Mucosa of descending colon (tissue), 3 donors: ENCODE measurements around the gene TCN2. TPM values are rescaled to one million over a fixed set of nuclear protein-coding genes. Genes with fewer than 3 reads are reported as not detected.
"Not testable (repeated sequence)": the region's sequence is repeated elsewhere in the genome, so short reads cannot be mapped to it uniquely, and the experiment has no call there.

Experiments
- ATAC-seq: fragments of 200-7000 bp; cut with Tn5 transposase; one replicate; pipeline ENCODE4 v1.9.1; 2020; ENCODE audit warnings: mild to moderate bottlenecking, moderate library complexity
- DNase-seq, 3 donors: peaks; one replicate each; pipeline ENCODE4 v3.0.0-alpha.2; 2020
- H3K36me3 ChIP-seq: fragments of 200-600 bp; one replicate; pipeline ENCODE4 v1.8.0; 2021; ENCODE audit warnings: low read depth, mild to moderate bottlenecking
- H3K4me1 ChIP-seq: fragments of 200-600 bp; one replicate; pipeline ENCODE4 v1.8.0; 2021; ENCODE audit warnings: low read depth, mild to moderate bottlenecking
- H3K4me3 ChIP-seq: fragments of 200-600 bp; one replicate; pipeline ENCODE4 v1.8.0; 2021; ENCODE audit warnings: mild to moderate bottlenecking
- H3K9me3 ChIP-seq: fragments of 200-600 bp; one replicate; pipeline ENCODE4 v1.8.0; 2021; ENCODE audit warnings: mild to moderate bottlenecking
- intact Hi-C, 2 donors: fragments of 100-400 bp; cut with DNase I in 1 of 2; cut with micrococcal nuclease in 1 of 2; formaldehyde crosslinking; loops; one replicate each; pipeline versions ENCODE4 v1.11.0 to v1.11.1; 2022; cut with DNase I, micrococcal nuclease
- total RNA-seq, 3 donors: library from RNA; stranded (reverse); fragmentation: NEBNext Ultra II Directional in 2 of 3; extraction: Animal tissue kit (Norgen Biotek cat#: 25700) in 2 of 3; gene quantifications; one replicate each; pipeline versions ENCODE4 v1.2.1 to v1.2.4, GENCODE V29; 2021 to 2023
- TF ChIP-seq, protein P1 (sequence below): fragments of 200-600 bp; IDR thresholded peaks from one replicate; pipeline ENCODE4 v1.8.0; 2022; ENCODE audit warnings: antibody characterized with exemption, mild to moderate bottlenecking
- donor health status: DM: no; HTN: no; CAD: no; lungs with moderate emphysema.
- donor health status: DM: no; HTN: no; CAD: no.
- donor health status: DM: no; HTN: yes; CAD: no.

TCN2 gene
- total RNA-seq, 3 donors from 2014 or later: 23.3 to 43.7 (median 40.2) TPM

DNA sequence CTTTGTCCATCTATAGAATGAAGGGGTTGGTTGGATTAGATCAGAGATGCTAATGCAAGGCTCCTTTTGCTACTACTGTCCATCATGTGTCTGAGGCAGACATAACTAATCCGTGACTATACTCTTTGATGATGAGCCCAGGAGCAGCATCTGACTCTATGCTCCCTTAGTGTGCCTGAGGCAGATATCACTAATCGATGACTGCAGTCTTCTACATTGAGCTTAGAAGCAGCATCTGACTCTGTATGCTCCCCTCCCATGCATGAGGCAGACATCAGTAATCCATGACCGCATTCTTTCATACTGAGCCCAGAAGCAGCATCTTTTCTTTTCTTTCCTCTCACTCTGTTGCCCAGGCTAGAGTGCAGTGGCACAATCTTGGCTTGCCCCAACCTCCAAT, 4.2 kb downstream of the TCN2 start:
- DNase-seq: no peak
- H3K4me3 ChIP-seq: no peak overlapping the region
- H3K36me3 ChIP-seq: no peaks in the 10 kb centered on the region
- intact Hi-C loops: no loop called here
- no peaks in the 10 kb centered on the region for H3K9me3 ChIP-seq
- ATAC-seq: no peak
- peaks cover 30% of the 10 kb centered on the region for H3K4me1 ChIP-seq
- TF ChIP-seq, protein P1, sequence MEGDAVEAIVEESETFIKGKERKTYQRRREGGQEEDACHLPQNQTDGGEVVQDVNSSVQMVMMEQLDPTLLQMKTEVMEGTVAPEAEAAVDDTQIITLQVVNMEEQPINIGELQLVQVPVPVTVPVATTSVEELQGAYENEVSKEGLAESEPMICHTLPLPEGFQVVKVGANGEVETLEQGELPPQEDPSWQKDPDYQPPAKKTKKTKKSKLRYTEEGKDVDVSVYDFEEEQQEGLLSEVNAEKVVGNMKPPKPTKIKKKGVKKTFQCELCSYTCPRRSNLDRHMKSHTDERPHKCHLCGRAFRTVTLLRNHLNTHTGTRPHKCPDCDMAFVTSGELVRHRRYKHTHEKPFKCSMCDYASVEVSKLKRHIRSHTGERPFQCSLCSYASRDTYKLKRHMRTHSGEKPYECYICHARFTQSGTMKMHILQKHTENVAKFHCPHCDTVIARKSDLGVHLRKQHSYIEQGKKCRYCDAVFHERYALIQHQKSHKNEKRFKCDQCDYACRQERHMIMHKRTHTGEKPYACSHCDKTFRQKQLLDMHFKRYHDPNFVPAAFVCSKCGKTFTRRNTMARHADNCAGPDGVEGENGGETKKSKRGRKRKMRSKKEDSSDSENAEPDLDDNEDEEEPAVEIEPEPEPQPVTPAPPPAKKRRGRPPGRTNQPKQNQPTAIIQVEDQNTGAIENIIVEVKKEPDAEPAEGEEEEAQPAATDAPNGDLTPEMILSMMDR: no peak

DNA sequence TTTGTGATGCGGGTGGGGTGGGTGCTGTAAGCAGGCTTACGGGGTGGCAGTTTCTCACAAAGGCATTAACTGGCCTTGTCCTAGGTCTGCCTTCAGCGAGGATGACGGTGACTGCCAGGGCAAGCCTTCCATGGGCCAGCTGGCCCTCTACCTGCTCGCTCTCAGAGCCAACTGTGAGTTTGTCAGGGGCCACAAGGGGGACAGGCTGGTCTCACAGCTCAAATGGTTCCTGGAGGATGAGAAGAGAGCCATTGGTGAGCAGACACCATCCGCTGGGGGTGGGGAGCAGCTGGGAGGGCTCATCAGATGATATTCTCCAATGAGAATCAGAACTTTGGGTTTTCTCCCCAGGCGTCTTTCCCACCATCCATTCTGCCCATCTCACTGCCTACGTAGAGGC, 5.8 kb downstream of the TCN2 start:
- TF ChIP-seq, protein P1: no peak
- Histone ChIP-seq H3K4me3 (no peak overlapping the region), H3K4me1 (peaks cover 22% of the 10 kb centered on the region), H3K36me3 (no peaks in the 10 kb centered on the region), H3K9me3 (no peaks in the 10 kb centered on the region)
- intact Hi-C loops: no loop called here
- no peak for ATAC-seq
- DNase-seq: no peak

DNA sequence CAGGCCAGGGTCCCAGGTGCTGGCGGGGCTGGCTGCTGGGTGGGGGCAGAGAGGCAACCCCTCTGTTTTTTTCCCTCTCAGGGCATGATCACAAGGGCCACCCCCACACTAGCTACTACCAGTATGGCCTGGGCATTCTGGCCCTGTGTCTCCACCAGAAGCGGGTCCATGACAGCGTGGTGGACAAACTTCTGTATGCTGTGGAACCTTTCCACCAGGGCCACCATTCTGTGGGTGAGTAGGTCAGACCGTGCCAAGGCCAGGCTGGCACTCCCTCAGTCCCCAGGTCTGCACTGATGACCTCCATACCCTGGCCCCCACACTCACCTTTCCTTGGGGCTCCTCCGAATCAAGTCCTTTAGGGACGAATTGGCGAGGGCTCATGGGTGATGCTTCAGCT, 7.3 kb downstream of the TCN2 start:
- intact Hi-C loops: no loop called here
- DNase-seq: no peak
- Histone ChIP-seq H3K9me3 (no peaks in the 10 kb centered on the region), H3K36me3 (no peaks in the 10 kb centered on the region), H3K4me1 (peaks cover 7% of the 10 kb centered on the region), H3K4me3 (no peak overlapping the region)
- no peak for ATAC-seq
- TF ChIP-seq, protein P1: no peak

DNA sequence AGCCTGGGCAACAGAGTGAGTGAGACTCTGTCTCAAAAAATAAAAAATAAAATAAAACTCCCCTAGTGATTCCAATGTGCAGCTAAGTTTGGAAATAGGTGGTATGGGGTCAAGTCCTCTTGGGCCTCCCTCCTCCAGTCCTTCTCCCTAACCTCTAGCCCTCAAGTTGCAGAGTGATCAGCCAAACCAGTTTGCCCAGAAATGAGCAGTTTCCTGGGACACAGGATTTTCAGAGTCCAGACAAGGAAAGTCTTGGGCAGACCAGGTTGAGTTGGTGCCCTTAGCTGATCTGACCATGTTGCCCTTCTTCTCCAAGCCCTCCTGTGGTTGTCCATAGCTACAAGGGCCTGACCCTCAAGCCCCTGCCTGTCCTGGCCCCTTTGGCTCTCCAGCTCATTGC, 7.9 kb downstream of the TCN2 start:
- intact Hi-C loops: no loop called here
- H3K4me1 ChIP-seq: peaks cover under 1% of the 10 kb centered on the region
- ATAC-seq: no peak
- no peaks in the 10 kb centered on the region for H3K9me3 ChIP-seq
- H3K4me3 ChIP-seq: no peak overlapping the region
- DNase-seq: no peak
- H3K36me3 ChIP-seq: no peaks in the 10 kb centered on the region
- TF ChIP-seq, protein P1: no peak

DNA sequence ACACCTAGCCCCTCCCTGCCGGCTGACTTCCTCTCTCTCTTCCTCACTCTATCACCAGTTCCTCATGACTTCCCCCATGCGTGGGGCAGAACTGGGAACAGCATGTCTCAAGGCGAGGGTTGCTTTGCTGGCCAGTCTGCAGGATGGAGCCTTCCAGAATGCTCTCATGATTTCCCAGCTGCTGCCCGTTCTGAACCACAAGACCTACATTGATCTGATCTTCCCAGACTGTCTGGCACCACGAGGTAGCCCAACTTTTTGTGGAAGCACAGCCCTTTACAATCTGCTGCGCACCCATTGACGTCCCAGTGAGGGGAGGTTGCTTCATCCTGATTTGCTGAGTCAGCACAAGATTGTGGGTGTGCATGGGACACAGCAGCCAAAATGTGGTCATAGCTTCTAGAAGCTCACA, 8.6 kb downstream of the TCN2 start:
- intact Hi-C loops: no loop called here
- Histone ChIP-seq H3K9me3 (no peaks in the 10 kb centered on the region), H3K36me3 (no peaks in the 10 kb centered on the region), H3K4me1 (no peaks in the 10 kb centered on the region), H3K4me3 (no peak overlapping the region)
- ATAC-seq (no peak), DNase-seq (no peak)
- TF ChIP-seq, protein P1: no peak

DNA sequence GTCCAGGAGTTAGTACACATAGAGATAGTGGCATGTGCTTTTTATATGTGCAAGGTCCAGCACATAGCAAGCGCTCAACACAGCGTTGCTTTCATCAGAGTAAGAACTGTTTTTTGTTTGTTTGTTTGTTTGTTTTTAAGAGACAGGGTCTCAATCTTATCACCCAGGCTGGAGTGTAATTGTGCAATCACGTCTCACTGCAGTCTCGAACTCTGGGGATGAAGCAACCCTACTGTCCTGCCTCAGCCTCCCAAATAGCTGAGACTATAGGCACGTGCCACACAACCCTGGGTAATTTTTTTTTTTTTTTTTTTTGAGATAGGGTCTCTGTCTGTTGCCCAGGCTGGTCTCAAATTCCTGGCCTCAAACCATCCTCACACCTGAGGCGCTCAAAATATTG, 10.8 kb downstream of the TCN2 start:
- intact Hi-C loops: no loop called here
- DNase-seq (no peak), ATAC-seq (no peak)
- Histone ChIP-seq H3K36me3 (no peaks in the 10 kb centered on the region), H3K4me3 (no peak overlapping the region), H3K4me1 (no peaks in the 10 kb centered on the region), H3K9me3 (no peaks in the 10 kb centered on the region)
- TF ChIP-seq, protein P1: no peak

DNA sequence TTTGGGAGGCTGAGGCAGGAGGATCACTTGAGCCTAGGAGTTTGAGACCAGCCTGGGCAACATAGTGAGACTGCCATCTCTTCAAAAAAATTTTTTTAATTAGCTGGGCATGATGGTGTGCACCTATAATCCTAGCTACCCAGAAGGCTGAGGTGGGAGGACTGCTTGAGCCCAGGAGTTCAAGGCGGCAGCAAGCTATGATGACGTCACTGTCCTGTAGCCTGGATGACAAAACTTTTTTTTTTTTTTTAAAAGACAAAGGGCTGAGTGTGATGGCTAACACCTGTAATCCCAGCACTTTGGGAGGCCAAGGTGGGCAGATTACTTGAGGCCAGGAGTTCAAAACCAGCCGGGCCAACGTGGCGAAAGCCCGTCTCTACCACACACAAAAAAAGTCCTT, 12.9 kb downstream of the TCN2 start:
- H3K4me1 ChIP-seq, H3K9me3 ChIP-seq, DNase-seq, intact Hi-C loops, ATAC-seq, H3K36me3 ChIP-seq, H3K4me3 ChIP-seq: not testable (repeated sequence)
